Measurements from ENCODE around the gene CBX2.

- no peak for TF ChIP-seq PATZ1 (CRISPR knock-in tag; IDR thresholded peaks at IDR 0.05; ENCODE audit: borderline replicate concordance)
- no peak for TF ChIP-seq ZFP30 (CRISPR knock-in tag; IDR thresholded peaks at IDR 0.05)
These were observed 45.7 kb upstream of the CBX2 start for GRCh38 chr17:79732254-79732653.
